Measurements from ENCODE around the gene TP53. TPM values are rescaled to one million over a fixed set of nuclear protein-coding genes. Genes with fewer than 3 reads are reported as not detected.
A peak's percentile ranks its signal among the peaks of the same experiment; 100 is the strongest.

TP53 gene
- 47.3 and 62.6 TPM in 2 replicates for polyA plus RNA-seq (2012; rRNA removed)
- polyA plus RNA-seq (2012; cell fraction: cytosol; rRNA removed) = 48.0 and 54.3 TPM in 2 replicates
- 75.6 and 79.8 TPM in 2 replicates for polyA plus RNA-seq (2012; cell fraction: nucleus; rRNA removed)

DNA sequence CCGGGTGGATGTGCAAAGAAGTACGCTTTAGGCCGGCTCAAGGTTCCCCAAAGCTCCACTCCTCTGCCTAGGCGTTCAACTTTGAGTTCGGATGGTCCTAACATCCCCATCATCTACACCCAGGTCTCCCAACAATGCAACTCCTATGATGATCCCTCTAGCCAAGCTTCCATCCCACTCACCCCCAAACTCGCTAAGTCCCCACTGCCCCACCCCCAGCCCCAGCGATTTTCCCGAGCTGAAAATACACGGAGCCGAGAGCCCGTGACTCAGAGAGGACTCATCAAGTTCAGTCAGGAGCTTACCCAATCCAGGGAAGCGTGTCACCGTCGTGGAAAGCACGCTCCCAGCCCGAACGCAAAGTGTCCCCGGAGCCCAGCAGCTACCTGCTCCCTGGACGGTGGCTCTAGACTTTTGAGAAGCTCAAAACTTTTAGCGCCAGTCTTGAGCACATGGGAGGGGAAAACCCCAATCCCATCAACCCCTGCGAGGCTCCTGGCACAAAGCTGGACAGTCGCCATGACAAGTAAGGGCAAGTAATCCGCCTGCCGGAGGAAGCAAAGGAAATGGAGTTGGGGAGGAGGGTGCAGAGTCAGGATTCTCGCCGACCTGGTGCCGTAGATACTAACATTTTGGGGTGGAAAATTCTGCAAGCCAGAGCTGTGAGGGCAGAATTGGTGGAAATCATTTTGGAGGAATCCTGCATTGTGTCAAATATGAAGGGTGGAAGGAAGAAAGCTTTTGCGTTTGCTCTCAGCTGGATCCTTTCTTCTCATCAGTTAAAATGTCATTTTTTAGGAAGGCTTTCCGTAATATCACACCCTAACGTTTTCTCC is at the start of gene TP53:
Gene TP53, minus strand, starts transcription at position 419 of the 836 bp plus-strand sequence. CDS start 10,896 bp downstream, outside the sequence.
- POLR2A ChIA-PET = interaction anchor here (0.7 to 4.5 kb wide), 30 partner anchors 15 to 652 kb away, joined by 3 to 53 read pairs (median 4); partner anchors contain the start of genes ATP1B2, CHD3, CYB5D1 and DNAH2
- no peak for TF ChIP-seq EZH2phosphoT487 (IDR thresholded peaks at IDR 0.05; ENCODE audit: borderline replicate concordance, low read depth)
- TF ChIP-seq FOXM1 (IDR thresholded peaks at IDR 0.05; ENCODE audit: low read depth) = no peak
- no peak for TF ChIP-seq SMC3 (IDR thresholded peaks at IDR 0.05; ENCODE audit: low read depth, low read length)
- peak; percentile 98 for TF ChIP-seq POLR2AphosphoS5 (IDR thresholded peaks at IDR 0.05; ENCODE audit: low read depth, low read length)
- TF ChIP-seq CHD2 (IDR thresholded peaks at IDR 0.05; ENCODE audit: low read length, partially characterized antibody) = peak; percentile 85
- TF ChIP-seq, protein P1, sequence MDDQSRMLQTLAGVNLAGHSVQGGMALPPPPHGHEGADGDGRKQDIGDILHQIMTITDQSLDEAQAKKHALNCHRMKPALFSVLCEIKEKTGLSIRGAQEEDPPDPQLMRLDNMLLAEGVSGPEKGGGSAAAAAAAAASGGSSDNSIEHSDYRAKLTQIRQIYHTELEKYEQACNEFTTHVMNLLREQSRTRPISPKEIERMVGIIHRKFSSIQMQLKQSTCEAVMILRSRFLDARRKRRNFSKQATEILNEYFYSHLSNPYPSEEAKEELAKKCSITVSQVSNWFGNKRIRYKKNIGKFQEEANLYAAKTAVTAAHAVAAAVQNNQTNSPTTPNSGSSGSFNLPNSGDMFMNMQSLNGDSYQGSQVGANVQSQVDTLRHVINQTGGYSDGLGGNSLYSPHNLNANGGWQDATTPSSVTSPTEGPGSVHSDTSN (IDR thresholded peaks at IDR 0.05) = peak; percentile 36; the same call in 1 of the 2 replicates
- no peak for TF ChIP-seq EP300 (IDR thresholded peaks at IDR 0.05; ENCODE audit: borderline replicate concordance in 1 of 2, low read depth in 1 of 2, low read length in 1 of 2)
- TF ChIP-seq TAF1 (IDR thresholded peaks at IDR 0.05; ENCODE audit: borderline replicate concordance, low read depth, low read length) = peak; percentile 91
- peak; percentile 50; the same call in 1 of the 2 replicates for TF ChIP-seq ELF1 (IDR thresholded peaks at IDR 0.05)
- peak; percentile 26; the same call in 1 of the 2 replicates for TF ChIP-seq JUND (IDR thresholded peaks at IDR 0.05)
- TF ChIP-seq GATA2 (CRISPR knock-in tag; IDR thresholded peaks at IDR 0.05) = no peak
- TF ChIP-seq SIN3A (IDR thresholded peaks at IDR 0.05; ENCODE audit: borderline replicate concordance, low read depth, low read length) = peak; percentile 90
- TF ChIP-seq, protein P2, sequence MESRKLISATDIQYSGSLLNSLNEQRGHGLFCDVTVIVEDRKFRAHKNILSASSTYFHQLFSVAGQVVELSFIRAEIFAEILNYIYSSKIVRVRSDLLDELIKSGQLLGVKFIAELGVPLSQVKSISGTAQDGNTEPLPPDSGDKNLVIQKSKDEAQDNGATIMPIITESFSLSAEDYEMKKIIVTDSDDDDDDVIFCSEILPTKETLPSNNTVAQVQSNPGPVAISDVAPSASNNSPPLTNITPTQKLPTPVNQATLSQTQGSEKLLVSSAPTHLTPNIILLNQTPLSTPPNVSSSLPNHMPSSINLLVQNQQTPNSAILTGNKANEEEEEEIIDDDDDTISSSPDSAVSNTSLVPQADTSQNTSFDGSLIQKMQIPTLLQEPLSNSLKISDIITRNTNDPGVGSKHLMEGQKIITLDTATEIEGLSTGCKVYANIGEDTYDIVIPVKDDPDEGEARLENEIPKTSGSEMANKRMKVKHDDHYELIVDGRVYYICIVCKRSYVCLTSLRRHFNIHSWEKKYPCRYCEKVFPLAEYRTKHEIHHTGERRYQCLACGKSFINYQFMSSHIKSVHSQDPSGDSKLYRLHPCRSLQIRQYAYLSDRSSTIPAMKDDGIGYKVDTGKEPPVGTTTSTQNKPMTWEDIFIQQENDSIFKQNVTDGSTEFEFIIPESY (IDR thresholded peaks at IDR 0.05; ENCODE audit: borderline replicate concordance, low read depth) = peak; percentile 71
- TF ChIP-seq, protein P3, sequence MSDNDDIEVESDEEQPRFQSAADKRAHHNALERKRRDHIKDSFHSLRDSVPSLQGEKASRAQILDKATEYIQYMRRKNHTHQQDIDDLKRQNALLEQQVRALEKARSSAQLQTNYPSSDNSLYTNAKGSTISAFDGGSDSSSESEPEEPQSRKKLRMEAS (IDR thresholded peaks at IDR 0.05; ENCODE audit: low read depth) = peak; percentile 96
- 0 out of 2 replicates have a peak, but pooled peaks have one; percentile 42 for TF ChIP-seq RCOR1 (IDR thresholded peaks at IDR 0.05; ENCODE audit: low read length)
- TF ChIP-seq, protein P4, sequence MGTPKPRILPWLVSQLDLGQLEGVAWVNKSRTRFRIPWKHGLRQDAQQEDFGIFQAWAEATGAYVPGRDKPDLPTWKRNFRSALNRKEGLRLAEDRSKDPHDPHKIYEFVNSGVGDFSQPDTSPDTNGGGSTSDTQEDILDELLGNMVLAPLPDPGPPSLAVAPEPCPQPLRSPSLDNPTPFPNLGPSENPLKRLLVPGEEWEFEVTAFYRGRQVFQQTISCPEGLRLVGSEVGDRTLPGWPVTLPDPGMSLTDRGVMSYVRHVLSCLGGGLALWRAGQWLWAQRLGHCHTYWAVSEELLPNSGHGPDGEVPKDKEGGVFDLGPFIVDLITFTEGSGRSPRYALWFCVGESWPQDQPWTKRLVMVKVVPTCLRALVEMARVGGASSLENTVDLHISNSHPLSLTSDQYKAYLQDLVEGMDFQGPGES (IDR thresholded peaks at IDR 0.05; ENCODE audit: low read depth, low read length) = no peak
- peak; percentile 36; the same call in 1 of the 2 replicates for TF ChIP-seq TCF12 (IDR thresholded peaks at IDR 0.05)
- TF ChIP-seq MXI1 (IDR thresholded peaks at IDR 0.05; ENCODE audit: low read depth, low read length) = peak; percentile 97
- peak; percentile 65; the same call in 1 of the 2 replicates for TF ChIP-seq FOSL2 (IDR thresholded peaks at IDR 0.05; ENCODE audit: borderline replicate concordance, low read depth)
- TF ChIP-seq TEAD4 (IDR thresholded peaks at IDR 0.05; ENCODE audit: borderline replicate concordance, insufficient read depth) = no peak
- TF ChIP-seq YY1 (IDR thresholded peaks at IDR 0.05; ENCODE audit: low read depth) = peak; percentile 98
- peak; percentile 56 for TF ChIP-seq GABPA (IDR thresholded peaks at IDR 0.05; ENCODE audit: low read depth)
- no peak for TF ChIP-seq RXRA (IDR thresholded peaks at IDR 0.05; ENCODE audit: borderline replicate concordance, low read depth)
- TF ChIP-seq REST (IDR thresholded peaks at IDR 0.05; ENCODE audit: low read depth, low read length) = 0 out of 2 replicates have a peak, but pooled peaks have one; percentile 23

More for the DNA sequence above, at the start of gene TP53:
- Histone ChIP-seq H3K9me2 (no peaks in the 10 kb centered on the region), H3F3A (replicated peaks; ENCODE audit: insufficient read depth) (peaks cover 27% of the 10 kb centered on the region), H3K9me3 (no peaks in the 10 kb centered on the region), H4K20me1 (ENCODE audit: insufficient read depth) (no peaks in the 10 kb centered on the region), H3K27me3 (ENCODE audit: insufficient read depth) (no peaks in the 10 kb centered on the region), H2AFZ (ENCODE audit: low read depth) (peak within 1 kb of the TSS; percentile 94), H3K36me3 (replicated peaks in 1 of 2; ENCODE audit: control insufficient read depth in 1 of 2, insufficient read depth in 2 of 2, low read length in 1 of 2) (peaks cover 0 to 9% of the 10 kb centered on the region in 2 experiments), H3K9ac (peak within 1 kb of the TSS; percentile 99), H3K4me1 (ENCODE audit: control insufficient read depth in 1 of 2, insufficient read depth in 2 of 2, low read depth in 1 of 2, low read length in 1 of 2) (peaks cover 12 to 17% of the 10 kb centered on the region in 2 experiments; a peak in 3 of 4 replicates), H3K4me2 (peak within 1 kb of the TSS; percentile 98), H3K27ac (ENCODE audit: low read depth in 2 of 2, low read length in 1 of 2) (peak within 1 kb of the TSS; percentile 97 to 98), H3K4me3 (ENCODE audit: low read depth in 2 of 2, low read length in 1 of 2) (peak within 1 kb of the TSS; percentile 80 to 91), H3K79me2 (ENCODE audit: insufficient read depth) (peaks cover 74% of the 10 kb centered on the region)
- peak; percentile 82 for DNase-seq
- CTCF ChIA-PET = interaction anchor here (0.6 to 7.4 kb wide), 50 partner anchors 8 to 391 kb away, joined by 3 to 166 read pairs (median 5); partner anchors contain the start of genes ATP1B2, CD68, CHD3 and DNAH2
- WGBS (ENCODE audit: low lambda C conversion rate) = under 1% methylated on average over 30 of the region's 30 CpGs

All from SK-N-SH (cell line).